ENCODE results near the gene ACVRL1. TPM values are rescaled to one million over a fixed set of nuclear protein-coding genes. Genes with fewer than 3 reads are reported as not detected.

The ACVRL1 gene
- total RNA-seq, 1 experiment from 2014 or later: not detected

DNA sequence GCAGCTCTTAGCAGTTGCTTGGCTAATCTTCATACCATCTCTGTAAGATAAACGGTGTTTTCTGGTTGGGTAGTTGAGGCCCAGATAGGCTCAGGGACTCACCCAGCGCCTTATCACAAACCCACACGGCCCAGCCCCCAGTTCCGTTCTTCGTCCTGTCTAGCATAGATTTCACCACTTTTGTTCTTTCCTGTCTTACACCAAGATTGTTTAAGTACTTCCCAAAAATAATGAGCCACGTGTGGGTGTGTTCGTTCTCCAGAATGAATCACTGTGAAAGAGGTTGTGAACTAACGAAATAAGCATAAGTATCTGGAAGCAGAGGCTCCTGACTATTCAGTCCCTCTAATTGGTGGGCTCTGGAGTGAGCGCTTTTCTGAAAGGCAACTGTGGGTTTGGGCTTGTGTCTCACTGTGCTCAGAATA is 65.6 kb downstream of the ACVRL1 start:
- TF ChIP-seq, protein P1, sequence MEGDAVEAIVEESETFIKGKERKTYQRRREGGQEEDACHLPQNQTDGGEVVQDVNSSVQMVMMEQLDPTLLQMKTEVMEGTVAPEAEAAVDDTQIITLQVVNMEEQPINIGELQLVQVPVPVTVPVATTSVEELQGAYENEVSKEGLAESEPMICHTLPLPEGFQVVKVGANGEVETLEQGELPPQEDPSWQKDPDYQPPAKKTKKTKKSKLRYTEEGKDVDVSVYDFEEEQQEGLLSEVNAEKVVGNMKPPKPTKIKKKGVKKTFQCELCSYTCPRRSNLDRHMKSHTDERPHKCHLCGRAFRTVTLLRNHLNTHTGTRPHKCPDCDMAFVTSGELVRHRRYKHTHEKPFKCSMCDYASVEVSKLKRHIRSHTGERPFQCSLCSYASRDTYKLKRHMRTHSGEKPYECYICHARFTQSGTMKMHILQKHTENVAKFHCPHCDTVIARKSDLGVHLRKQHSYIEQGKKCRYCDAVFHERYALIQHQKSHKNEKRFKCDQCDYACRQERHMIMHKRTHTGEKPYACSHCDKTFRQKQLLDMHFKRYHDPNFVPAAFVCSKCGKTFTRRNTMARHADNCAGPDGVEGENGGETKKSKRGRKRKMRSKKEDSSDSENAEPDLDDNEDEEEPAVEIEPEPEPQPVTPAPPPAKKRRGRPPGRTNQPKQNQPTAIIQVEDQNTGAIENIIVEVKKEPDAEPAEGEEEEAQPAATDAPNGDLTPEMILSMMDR (conservative IDR thresholded peaks at IDR 0.05): no peak
- H3K4me1 Mint-ChIP-seq: peaks cover 28 to 42% of the 10 kb centered on the region in 2 experiments

More for the DNA sequence above, 65.6 kb downstream of the ACVRL1 start:
- H4K8ac ChIP-seq (replicated peaks; ENCODE audit: insufficient read length, low read depth, low read length): no peak overlapping the region
- H4K91ac ChIP-seq (ENCODE audit: insufficient read length, low read depth, low read length): no peak overlapping the region
- H3K79me2 ChIP-seq (ENCODE audit: insufficient read depth, low read length): no peaks in the 10 kb centered on the region
- H3K23me2 ChIP-seq (ENCODE audit: insufficient read length, low read depth, low read length, poor library complexity, severe bottlenecking): no peaks in the 10 kb centered on the region
- no peaks in the 10 kb centered on the region for H4K20me1 ChIP-seq (ENCODE audit: control insufficient read depth, insufficient read depth, insufficient read length)
- H3K56ac ChIP-seq (ENCODE audit: insufficient read length, low read depth, low read length): no peak overlapping the region
- no peak overlapping the region for H3K9ac ChIP-seq (ENCODE audit: extremely low read depth, insufficient read length, low read length)
- H3K27me3 Mint-ChIP-seq (ENCODE audit: low read depth): no peaks in the 10 kb centered on the region
- no peak for DNase-seq
- H3T11ph ChIP-seq (ENCODE audit: low read length): no peak overlapping the region
- no peak overlapping the region for H2AK5ac ChIP-seq (ENCODE audit: insufficient read length, low read length)
- no peak overlapping the region for H2AFZ ChIP-seq (ENCODE audit: low read length)
- H3K9me3 ChIP-seq (ENCODE audit: control insufficient read depth, low read depth, low read length): no peaks in the 10 kb centered on the region
- H4K5ac ChIP-seq (ENCODE audit: insufficient read length, low read depth, low read length): no peak overlapping the region
- H2BK12ac ChIP-seq (ENCODE audit: insufficient read length, low read depth, low read length): no peak overlapping the region
- no peak overlapping the region for H3K4me3 Mint-ChIP-seq
- no peak overlapping the region for H3K23ac ChIP-seq (ENCODE audit: insufficient read length, low read depth, low read length)
- H2BK15ac ChIP-seq (ENCODE audit: low read depth, low read length): no peak overlapping the region
- peaks cover 20 to 25% (median 24%) of the 10 kb centered on the region in 3 experiments; a peak in 6 of 7 replicates for H3K36me3 Mint-ChIP-seq (ENCODE audit: insufficient read depth in 1 of 3, low read depth in 3 of 3)
- no peaks in the 10 kb centered on the region for H3K9me3 Mint-ChIP-seq
- H3K27me3 ChIP-seq (ENCODE audit: insufficient read depth, low read length): no peaks in the 10 kb centered on the region
- H2BK5ac ChIP-seq (ENCODE audit: insufficient read length, low read length): no peak overlapping the region
- H2BK120ac ChIP-seq (ENCODE audit: low read depth, low read length, poor library complexity, severe bottlenecking): no peak overlapping the region
- H3K18ac ChIP-seq (ENCODE audit: insufficient read length, low read depth, low read length): no peak overlapping the region
- H3K4me2 ChIP-seq (ENCODE audit: insufficient read depth, insufficient read length, low read length): no peak overlapping the region
- no peaks in the 10 kb centered on the region for H3K79me1 ChIP-seq (ENCODE audit: insufficient read depth, low read depth, low read length, poor library complexity, severe bottlenecking)
- H3K27ac ChIP-seq (ENCODE audit: insufficient read length, low read depth, low read length): no peak overlapping the region
- peaks cover 7% of the 10 kb centered on the region; the same call in 1 of the 2 replicates for H3K4me1 ChIP-seq (ENCODE audit: insufficient read depth, low read length)
- H2BK20ac ChIP-seq (ENCODE audit: low read depth, low read length, poor library complexity, severe bottlenecking): no peak overlapping the region
- H3K14ac ChIP-seq (ENCODE audit: insufficient read depth, low read length): no peak overlapping the region
- no peak overlapping the region for H3K27ac Mint-ChIP-seq
- WGBS (ENCODE audit: extremely low coverage, insufficient read length, low lambda C conversion rate): no CpG with 5 or more reads among the region's 9 CpGs
- no peak overlapping the region for H3K4ac ChIP-seq (ENCODE audit: low read depth, low read length)

Other genes starting within 250 kb of the ACVRL1 start
- gene FIGNL2, start 58.8 kb upstream of the ACVRL1 start, total RNA-seq (2021): 19.5 and 19.7 TPM in 2 replicates
- 0.61 and 0.81 TPM in 2 replicates for gene ANKRD33, start 19.4 kb upstream of the ACVRL1 start, total RNA-seq (2021)
- gene ACVR1B, start 44.2 kb downstream of the ACVRL1 start, total RNA-seq (2021): 15.6 and 16.3 TPM in 2 replicates
- gene TAMALIN, start 99.4 kb downstream of the ACVRL1 start, total RNA-seq (2021): 1.1 and 1.2 TPM in 2 replicates
- gene NR4A1, start 143.9 kb downstream of the ACVRL1 start, total RNA-seq (2021): 25.8 and 27.3 TPM in 2 replicates
- gene ATG101, start 162.5 kb downstream of the ACVRL1 start, total RNA-seq (2021): 58.3 and 61.1 TPM in 2 replicates
- not detected in 2 replicates for gene SMIM41, start 172.2 kb downstream of the ACVRL1 start, total RNA-seq (2021)